ENCODE measurements around the gene SERPINB5. TPM values are rescaled to one million over a fixed set of nuclear protein-coding genes. Genes with fewer than 3 reads are reported as not detected.
A peak's percentile ranks its signal among the peaks of the same experiment; 100 is the strongest.

The SERPINB5 gene
- total RNA-seq, 1 experiment from 2014 or later = 26.2 TPM

DNA sequence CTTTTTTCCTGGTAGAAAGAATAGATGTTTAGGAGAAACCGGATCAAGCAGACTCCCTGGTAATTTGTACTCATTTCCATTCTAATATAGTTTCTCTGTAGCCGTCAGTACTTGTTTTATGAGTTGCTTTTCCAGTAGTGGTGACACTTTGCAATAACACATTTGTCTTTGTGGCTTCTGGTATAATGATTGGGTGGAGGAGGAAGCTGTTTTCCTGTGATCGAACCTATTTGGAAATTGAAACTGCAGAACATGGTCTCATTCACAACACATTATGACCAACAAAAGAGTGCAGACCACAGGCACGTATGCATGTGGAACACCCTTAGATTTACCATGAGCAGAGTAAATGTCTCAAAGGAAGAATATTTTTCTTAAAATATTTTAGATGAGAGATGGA, 57.9 kb downstream of the SERPINB5 start:
- Histone ChIP-seq H4K20me1 (ENCODE audit: insufficient read depth) (no peaks in the 10 kb centered on the region), H3K4me3 (no peak overlapping the region), H3K27ac (no peak overlapping the region), H2AFZ (no peak overlapping the region), H3K27me3 (ENCODE audit: insufficient read depth, low read depth) (no peaks in the 10 kb centered on the region), H3K36me3 (ENCODE audit: low read depth) (no peaks in the 10 kb centered on the region), H3K4me1 (replicated peaks; ENCODE audit: insufficient read depth) (no peaks in the 10 kb centered on the region), H3F3A (ENCODE audit: insufficient read depth, low read depth) (no peaks in the 10 kb centered on the region), H3K9me3 (ENCODE audit: insufficient read depth, low read depth) (no peaks in the 10 kb centered on the region), H3K79me2 (ENCODE audit: low read depth) (no peaks in the 10 kb centered on the region), H3K9me2 (ENCODE audit: insufficient read depth) (no peaks in the 10 kb centered on the region), H3K4me2 (no peak overlapping the region)
- DNase-seq = no peak
- intact Hi-C loops (cut with micrococcal nuclease; ENCODE audit: unreplicated experiment) = no loop called here
- BruUV-seq (replicated peaks) = no TSS peak
- ChIA-PET CTCF (no interaction called here), POLR2A (ENCODE audit: unreplicated experiment) (no interaction called here)
- TF ChIP-seq, protein P1, sequence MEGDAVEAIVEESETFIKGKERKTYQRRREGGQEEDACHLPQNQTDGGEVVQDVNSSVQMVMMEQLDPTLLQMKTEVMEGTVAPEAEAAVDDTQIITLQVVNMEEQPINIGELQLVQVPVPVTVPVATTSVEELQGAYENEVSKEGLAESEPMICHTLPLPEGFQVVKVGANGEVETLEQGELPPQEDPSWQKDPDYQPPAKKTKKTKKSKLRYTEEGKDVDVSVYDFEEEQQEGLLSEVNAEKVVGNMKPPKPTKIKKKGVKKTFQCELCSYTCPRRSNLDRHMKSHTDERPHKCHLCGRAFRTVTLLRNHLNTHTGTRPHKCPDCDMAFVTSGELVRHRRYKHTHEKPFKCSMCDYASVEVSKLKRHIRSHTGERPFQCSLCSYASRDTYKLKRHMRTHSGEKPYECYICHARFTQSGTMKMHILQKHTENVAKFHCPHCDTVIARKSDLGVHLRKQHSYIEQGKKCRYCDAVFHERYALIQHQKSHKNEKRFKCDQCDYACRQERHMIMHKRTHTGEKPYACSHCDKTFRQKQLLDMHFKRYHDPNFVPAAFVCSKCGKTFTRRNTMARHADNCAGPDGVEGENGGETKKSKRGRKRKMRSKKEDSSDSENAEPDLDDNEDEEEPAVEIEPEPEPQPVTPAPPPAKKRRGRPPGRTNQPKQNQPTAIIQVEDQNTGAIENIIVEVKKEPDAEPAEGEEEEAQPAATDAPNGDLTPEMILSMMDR (conservative IDR thresholded peaks at IDR 0.05) = no peak
- no peak for TF ChIP-seq EZH2 (IDR thresholded peaks at IDR 0.05; ENCODE audit: low read depth)

DNA sequence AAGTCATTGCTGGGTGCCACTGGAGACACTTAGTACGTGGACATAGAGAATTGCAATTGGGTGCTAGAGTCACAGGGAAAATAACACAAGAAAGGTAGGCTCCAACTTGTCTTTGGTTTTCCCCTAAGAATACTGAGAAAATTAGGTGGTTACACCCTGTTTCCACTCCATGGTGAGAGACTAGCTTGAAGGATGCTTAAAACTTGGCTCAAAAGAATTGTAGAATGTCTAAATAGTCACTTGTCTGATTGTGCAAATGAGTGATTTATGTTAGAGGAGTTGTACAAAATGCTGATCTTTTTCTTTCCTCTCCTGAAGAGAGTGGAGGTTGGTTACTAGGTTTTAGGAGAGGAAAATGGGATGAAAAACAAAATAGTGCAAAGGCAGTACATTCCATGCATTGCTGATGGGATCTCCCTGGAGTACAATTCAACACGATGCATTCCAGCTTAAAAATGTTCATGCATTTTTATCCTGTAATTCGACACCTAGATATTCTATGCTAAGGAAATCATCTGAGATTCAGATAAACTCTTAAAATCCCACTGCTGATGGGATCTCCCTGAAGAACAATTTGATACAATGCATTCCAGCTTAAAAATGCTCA, 63.2 kb downstream of the SERPINB5 start:
- intact Hi-C loops (cut with micrococcal nuclease; ENCODE audit: unreplicated experiment) = no loop called here
- Histone ChIP-seq H3K4me1 (replicated peaks; ENCODE audit: insufficient read depth) (peaks cover 8% of the 10 kb centered on the region; the same call in 1 of the 2 replicates), H3K27me3 (ENCODE audit: insufficient read depth, low read depth) (no peaks in the 10 kb centered on the region), H3K79me2 (ENCODE audit: low read depth) (no peaks in the 10 kb centered on the region), H3K4me2 (peak overlapping the region; percentile 17; the same call in 1 of the 2 replicates), H2AFZ (no peak overlapping the region), H3K9me3 (ENCODE audit: insufficient read depth, low read depth) (no peaks in the 10 kb centered on the region), H3K36me3 (ENCODE audit: low read depth) (no peaks in the 10 kb centered on the region), H3K27ac (no peak overlapping the region), H4K20me1 (ENCODE audit: insufficient read depth) (no peaks in the 10 kb centered on the region), H3K9me2 (ENCODE audit: insufficient read depth) (no peaks in the 10 kb centered on the region), H3F3A (ENCODE audit: insufficient read depth, low read depth) (no peaks in the 10 kb centered on the region), H3K4me3 (no peak overlapping the region)
- TF ChIP-seq, protein P1 (conservative IDR thresholded peaks at IDR 0.05) = no peak
- no peak for TF ChIP-seq EZH2 (IDR thresholded peaks at IDR 0.05; ENCODE audit: low read depth)
- POLR2A ChIA-PET (ENCODE audit: unreplicated experiment) = interaction anchor here (0.7 kb wide), 1 partner anchor 547 kb away, joined by 8 read pairs; no protein-coding TSS in a partner anchor
- BruUV-seq (replicated peaks) = no TSS peak
- DNase-seq = peak in 1 of 2 experiments; percentile 40
- CTCF ChIA-PET = interaction anchor here (0.5 to 0.6 kb wide), 2 partner anchors 26 to 336 kb away, joined by 3 to 11 read pairs; no protein-coding TSS in a partner anchor

DNA sequence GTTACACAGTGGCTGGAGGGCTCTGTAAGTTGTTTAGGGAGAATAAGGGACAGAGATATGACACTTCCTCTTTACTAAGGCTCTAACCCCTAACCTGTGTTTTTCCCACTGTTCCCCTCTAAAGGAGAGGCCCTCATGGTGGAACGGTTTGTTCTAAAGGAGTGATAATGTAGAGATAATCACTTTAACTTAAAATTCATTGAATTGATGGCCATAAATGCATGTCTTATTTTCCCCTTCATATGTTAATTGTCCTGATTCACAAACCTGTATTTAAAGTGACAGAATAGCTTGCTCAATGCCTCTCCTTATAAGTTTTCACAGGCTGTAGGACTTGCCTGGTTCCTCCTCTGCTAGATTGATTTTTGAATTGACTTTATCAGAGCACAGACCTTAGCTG, 65.3 kb downstream of the SERPINB5 start, which contains the start of gene SERPINB12:
SERPINB12 (plus strand) TSS at position 301 of the 400 bp plus-strand sequence. CDS start 13,791 bp downstream, outside the sequence.
- Histone ChIP-seq H2AFZ (no peak within 1 kb of the TSS), H3K36me3 (ENCODE audit: low read depth) (no peaks in the 10 kb centered on the region), H3K79me2 (ENCODE audit: low read depth) (no peaks in the 10 kb centered on the region), H3K4me1 (replicated peaks; ENCODE audit: insufficient read depth) (peaks cover 8% of the 10 kb centered on the region; the same call in 1 of the 2 replicates), H3K9me3 (ENCODE audit: insufficient read depth, low read depth) (no peaks in the 10 kb centered on the region), H4K20me1 (ENCODE audit: insufficient read depth) (no peaks in the 10 kb centered on the region), H3K4me2 (no peak within 1 kb of the TSS), H3K27ac (no peak within 1 kb of the TSS), H3K9me2 (ENCODE audit: insufficient read depth) (no peaks in the 10 kb centered on the region), H3K4me3 (no peak within 1 kb of the TSS), H3K27me3 (ENCODE audit: insufficient read depth, low read depth) (no peaks in the 10 kb centered on the region), H3F3A (ENCODE audit: insufficient read depth, low read depth) (no peaks in the 10 kb centered on the region)
- no peak for DNase-seq
- no peak for TF ChIP-seq EZH2 (IDR thresholded peaks at IDR 0.05; ENCODE audit: low read depth)
- TF ChIP-seq, protein P1 (conservative IDR thresholded peaks at IDR 0.05) = no peak
- CTCF ChIA-PET = no interaction called here
- no TSS peak for BruUV-seq (replicated peaks)
- POLR2A ChIA-PET (ENCODE audit: unreplicated experiment) = no interaction called here
- intact Hi-C loops (cut with micrococcal nuclease; ENCODE audit: unreplicated experiment) = no loop called here
